HG03520 (cell line): Measurements from ENCODE around the gene ATG7.
"Not testable (repeated sequence)": the region's sequence is repeated elsewhere in the genome, so short reads cannot be mapped to it uniquely, and the experiment has no call there.

Source experiments
- ATAC-seq: cut with Tn5 transposase; IDR thresholded peaks from one replicate; pipeline ENCODE4 v1.9.1; 2021; ENCODE audit warnings: mild to moderate bottlenecking, moderate library complexity; ENCODE audit not compliant: unreplicated experiment

ATG7 gene

GRCh38 chr3:11562277-11562881, 290.2 kb downstream of the ATG7 start:
- ATAC-seq: no peak

GRCh38 chr3:11563159-11563864, 291.1 kb downstream of the ATG7 start:
- ATAC-seq: no peak

GRCh38 chr3:11563865-11564185, 291.6 kb downstream of the ATG7 start:
- no peak for ATAC-seq

GRCh38 chr3:11564577-11565001, 292.4 kb downstream of the ATG7 start:
- ATAC-seq: no peak

- no peak for ATAC-seq
These were observed 292.9 kb downstream of the ATG7 start for GRCh38 chr3:11565072-11565471.

GRCh38 chr3:11565492-11565891, 293.3 kb downstream of the ATG7 start:
- no peak for ATAC-seq

- no peak for ATAC-seq
These were observed 293.7 kb downstream of the ATG7 start for GRCh38 chr3:11565932-11566331.

- no peak for ATAC-seq
These were observed 294.3 kb downstream of the ATG7 start for GRCh38 chr3:11566478-11566877.

GRCh38 chr3:11566916-11567315, 294.7 kb downstream of the ATG7 start:
- ATAC-seq: no peak

GRCh38 chr3:11567516-11568467, 295.6 kb downstream of the ATG7 start:
- ATAC-seq: no peak

- ATAC-seq: no peak
These were observed 296.4 kb downstream of the ATG7 start for GRCh38 chr3:11568503-11569155.

- ATAC-seq: no peak
These were observed 297.1 kb downstream of the ATG7 start for GRCh38 chr3:11569156-11569741.

GRCh38 chr3:11570251-11570650, 298.1 kb downstream of the ATG7 start:
- no peak for ATAC-seq

GRCh38 chr3:11570789-11571495, 298.7 kb downstream of the ATG7 start:
- no peak for ATAC-seq

GRCh38 chr3:11572660-11573059, 300.5 kb downstream of the ATG7 start:
- not testable (repeated sequence) for ATAC-seq

GRCh38 chr3:11574981-11575669, 302.9 kb downstream of the ATG7 start:
- no peak for ATAC-seq

GRCh38 chr3:11575677-11576076, 303.5 kb downstream of the ATG7 start:
- ATAC-seq: no peak

- no peak for ATAC-seq
These were observed 304.3 kb downstream of the ATG7 start for GRCh38 chr3:11576453-11576852.

- ATAC-seq: no peak
These were observed 306.0 kb downstream of the ATG7 start for GRCh38 chr3:11578169-11578568.

GRCh38 chr3:11580645-11581044, 308.4 kb downstream of the ATG7 start:
- ATAC-seq: no peak
